ENCODE measurements around the gene DGKG.

Gene DGKG

DNA sequence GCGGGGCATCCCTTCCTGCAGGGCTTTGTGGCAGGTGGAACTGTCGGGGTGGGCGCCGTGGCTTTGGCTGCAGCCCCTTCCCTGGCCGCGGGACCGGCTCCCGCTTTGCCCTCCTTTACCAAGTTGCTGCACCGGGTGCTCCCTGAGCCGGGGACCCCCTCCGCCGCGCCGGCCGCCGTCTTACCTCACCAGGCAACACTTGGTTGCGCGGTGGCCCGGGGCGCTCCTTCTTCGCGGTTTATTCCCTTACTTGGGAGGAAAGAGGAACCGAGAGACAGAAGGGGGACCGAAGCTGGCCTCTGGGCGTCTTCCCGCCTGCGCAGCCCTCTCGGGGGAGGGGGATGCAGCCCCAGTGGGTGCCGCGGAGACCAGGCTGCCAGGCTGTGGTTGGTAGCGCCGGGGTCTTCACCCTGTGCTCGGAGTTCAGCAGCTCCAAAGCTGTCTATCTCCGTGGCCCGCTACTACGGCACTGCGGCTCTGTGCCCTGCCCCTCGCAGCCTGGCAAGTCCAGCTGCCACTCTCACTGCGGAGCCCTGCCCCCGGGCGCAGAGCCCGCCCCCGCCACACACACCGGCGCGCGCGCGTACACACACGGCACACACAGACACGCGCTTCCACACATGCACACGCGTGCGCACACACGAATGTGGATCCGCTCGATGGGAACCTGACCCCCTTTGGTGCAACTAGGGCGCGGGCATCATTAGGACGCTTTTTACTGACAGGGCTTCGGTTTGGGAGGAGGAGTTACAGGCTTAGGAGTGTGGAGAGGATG is at the start of gene DGKG:
Gene DGKG (minus strand): TSS at position 473 of the 775 bp plus-strand sequence. CDS start 41,775 bp downstream, outside the sequence.
- DNase-seq (ENCODE audit: low read depth, low spot score) = no peak

DNA sequence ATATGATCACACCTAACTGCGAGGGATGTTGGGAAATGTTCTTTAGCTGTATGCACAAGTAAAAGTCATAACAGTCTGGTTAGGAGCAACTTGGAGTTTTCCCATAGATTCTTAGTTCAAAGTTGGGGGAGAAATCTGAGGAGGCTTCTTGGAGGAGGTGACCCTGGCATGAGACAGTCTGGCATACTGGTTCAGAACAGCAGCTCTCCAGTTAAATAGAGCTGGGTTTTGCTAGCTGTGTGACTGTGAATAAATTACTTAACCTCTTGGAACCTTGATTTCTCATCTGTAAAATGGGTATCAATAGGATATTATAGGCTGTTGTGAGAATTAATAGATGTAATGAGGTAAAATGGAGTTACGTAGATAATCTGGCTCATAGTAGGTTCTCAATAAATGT is 49.1 kb upstream of the DGKG start:
- DNase-seq (ENCODE audit: low read depth, low spot score) = no peak

DNA sequence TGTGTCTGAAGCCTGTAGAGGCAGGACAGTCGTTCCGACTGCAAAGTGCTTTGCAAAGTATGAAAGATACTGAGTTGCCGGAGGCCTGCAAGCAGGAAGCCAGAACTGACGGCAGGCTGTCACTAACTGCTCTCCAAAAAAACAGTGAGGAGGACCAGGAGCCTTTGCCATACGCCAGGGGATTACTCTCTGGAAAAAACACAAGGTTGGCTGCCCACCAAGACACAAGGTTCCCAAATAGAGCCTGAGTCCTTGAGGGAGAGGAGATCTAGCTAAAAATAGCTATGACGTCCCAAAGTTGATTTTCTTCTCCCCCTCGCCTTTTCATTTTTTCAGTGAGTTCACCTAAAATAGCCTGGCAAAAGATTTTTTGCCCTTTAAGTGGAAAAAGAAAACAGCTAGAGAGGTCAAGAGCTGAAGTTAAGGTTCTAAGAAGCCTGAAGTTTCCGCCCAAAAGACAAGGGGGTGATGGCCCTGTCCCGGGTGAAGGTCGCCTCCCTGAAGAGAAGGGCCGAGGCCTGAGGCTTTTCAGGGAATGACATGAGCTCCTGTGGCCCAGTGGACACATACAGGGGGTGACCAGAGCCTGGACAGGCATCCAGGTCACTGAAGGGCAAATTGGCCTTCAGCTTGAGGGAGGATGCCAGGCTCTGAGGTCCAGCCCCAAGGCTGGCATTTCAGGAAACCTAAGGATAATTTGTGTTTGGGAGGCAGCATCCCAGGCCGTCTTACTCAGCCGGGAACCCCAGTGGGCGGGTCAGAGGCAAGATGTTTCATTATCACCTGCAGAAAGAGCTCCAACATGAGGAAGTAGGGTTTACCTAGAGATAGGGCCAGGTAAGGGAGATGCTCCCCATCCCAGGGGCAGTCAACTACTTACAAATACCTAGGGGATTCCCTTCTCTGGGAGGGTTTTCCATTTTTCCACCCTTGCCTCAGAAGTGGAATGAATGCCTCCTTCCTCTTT is 44.9 kb upstream of the DGKG start:
- no peak for DNase-seq (ENCODE audit: low read depth, low spot score)

DNA sequence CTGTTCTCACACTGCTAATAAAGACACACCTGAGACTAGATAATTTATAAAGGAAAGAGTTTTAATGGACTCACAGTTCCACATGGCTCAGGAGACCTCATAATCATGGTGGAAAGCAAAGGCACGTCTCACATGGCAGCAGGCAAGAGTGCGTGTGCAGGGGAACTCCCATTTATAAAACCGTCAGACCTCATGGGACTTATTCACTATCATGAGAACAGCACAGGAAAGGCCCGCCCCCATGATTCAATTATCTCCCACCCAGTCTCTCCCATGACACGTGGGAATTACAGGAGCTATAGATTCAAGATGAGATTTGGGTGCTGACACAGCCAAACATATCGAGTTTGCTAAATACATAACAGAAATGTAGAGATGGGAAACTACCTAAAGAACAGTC is 39.5 kb upstream of the DGKG start:
- DNase-seq (ENCODE audit: low read depth, low spot score) = no peak

DNA sequence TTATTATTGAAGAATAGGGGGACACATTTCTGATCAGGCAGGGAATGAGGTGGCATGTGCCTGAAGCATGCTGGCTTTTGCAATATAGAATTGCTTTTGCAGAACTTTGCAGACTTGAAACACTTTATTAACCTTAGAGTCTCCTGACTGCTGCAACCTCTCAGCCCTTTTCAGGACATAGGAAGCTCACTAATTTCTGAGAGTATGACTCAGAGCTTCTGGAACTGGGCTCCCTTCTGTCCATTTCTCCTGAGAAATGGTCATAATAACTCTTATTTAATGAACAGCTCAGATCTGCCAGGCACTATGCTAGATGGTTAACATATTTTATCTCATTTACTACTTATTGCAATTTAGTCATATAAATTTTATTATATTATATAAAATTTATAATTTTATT is 38.6 kb upstream of the DGKG start:
- no peak for DNase-seq (ENCODE audit: low read depth, low spot score)

DNA sequence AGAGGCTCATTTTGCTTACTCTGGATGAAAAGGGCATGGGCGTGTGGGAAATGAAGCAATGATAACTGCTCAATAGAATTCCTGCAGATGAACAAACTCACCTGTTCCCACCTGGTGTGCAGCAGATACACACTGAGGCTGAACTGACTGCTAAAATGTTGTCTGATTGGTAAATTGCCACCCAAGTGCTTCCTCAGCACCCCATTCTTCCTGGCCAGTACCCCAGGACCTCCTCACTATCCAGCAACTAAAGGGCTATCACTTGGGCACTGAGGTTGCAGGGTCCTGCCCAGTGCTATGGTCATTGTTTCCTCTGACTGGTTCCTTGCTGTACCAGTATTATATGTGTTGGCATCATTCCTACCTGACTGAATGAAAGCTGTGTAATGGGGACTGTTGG is 38.0 kb upstream of the DGKG start:
- DNase-seq (ENCODE audit: low read depth, low spot score) = no peak

DNA sequence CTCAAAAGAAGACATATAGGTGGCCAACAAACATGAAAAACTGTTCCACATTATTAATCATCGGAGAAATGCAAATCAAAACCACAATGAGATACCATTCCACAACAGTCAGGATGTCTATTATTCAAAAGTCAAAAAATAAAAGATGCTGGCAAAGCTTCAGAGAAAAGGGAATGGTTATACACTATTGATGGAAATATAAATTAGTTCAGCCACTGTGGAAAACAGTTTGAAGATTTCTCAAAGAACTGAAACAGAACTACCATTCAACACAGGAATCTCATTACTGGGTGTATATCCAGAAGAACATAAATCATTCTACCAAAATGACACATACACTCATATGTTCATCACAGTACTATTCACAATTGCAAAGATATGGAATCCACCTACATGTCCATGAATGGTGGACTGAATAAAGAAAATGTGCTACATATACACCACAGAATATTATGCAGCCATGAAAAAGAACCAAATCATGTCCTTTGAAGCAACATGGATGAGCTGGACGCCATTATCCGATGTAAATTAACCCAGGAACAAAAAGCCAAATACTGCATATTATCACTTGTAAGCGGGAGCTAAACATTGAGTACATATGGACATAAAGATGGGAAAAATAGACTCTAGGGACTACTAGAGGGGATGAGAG is 32.7 kb upstream of the DGKG start:
- DNase-seq (ENCODE audit: low read depth, low spot score) = no peak

DNA sequence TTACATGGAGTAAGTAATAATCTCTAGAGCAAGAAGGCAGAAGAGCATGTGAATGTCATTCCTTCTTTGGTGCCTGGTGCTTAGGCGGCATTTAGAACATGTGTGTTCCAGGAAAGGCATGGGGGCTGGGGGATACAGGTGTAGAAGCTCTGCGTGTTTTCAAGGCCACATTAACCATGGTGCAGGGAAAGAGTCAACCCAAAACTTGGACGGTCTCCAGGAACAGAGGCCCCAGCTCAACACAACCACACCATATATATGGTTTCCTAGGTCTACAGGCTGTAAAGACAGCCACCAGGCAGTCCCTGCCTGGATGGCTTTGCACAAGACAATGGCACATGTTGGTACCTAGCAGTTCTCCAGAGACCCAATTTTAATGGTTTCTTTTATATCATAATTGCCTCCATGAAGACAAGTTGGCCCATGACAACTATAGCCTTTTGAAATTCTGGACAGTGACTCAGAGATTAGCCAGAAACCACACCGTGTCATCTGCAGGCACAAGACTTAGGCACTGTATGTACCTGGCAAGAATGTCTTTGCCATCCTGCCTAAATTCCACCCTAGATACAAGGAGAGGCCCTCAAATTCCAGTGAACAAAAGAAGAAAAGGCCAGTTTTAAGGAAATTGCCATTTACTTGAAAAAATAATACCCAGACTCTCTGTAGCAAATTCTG is 25.0 kb upstream of the DGKG start:
- no peak for DNase-seq (ENCODE audit: low read depth, low spot score)

DNA sequence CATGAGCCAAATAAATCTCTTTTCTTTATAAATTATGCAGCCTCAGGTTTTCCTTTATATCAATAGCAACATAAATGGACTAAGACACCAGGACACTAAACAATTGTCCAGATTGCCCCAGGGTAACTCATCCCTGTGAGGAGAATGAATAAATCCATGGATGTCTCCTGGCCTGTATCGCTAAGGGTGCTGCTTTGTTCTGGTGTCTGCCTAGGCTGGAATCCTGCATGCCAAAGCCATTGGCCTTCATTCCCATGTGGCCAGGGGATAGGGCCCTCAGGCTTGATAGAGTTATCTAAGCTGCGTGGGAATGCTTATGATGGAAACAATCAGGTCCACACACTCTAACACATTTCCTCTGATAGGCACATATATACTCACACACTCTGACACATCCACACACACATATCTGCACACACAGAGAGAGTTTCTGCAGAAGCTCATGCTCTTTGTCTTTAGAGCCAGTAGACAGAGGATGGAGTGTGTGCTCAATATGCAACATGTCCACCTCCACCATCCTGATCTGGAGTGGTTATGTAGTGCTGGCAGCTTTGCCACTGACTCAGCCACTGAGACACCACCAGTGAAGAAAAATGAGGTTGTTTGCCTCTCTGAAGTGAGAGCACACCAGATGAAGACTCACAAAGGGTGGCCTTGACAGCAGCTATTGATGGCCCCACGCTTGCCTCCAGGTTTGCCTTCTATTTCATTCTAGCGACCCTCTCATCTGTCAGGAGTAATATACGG is 24.0 kb upstream of the DGKG start:
- DNase-seq (ENCODE audit: low read depth, low spot score) = no peak

DNA sequence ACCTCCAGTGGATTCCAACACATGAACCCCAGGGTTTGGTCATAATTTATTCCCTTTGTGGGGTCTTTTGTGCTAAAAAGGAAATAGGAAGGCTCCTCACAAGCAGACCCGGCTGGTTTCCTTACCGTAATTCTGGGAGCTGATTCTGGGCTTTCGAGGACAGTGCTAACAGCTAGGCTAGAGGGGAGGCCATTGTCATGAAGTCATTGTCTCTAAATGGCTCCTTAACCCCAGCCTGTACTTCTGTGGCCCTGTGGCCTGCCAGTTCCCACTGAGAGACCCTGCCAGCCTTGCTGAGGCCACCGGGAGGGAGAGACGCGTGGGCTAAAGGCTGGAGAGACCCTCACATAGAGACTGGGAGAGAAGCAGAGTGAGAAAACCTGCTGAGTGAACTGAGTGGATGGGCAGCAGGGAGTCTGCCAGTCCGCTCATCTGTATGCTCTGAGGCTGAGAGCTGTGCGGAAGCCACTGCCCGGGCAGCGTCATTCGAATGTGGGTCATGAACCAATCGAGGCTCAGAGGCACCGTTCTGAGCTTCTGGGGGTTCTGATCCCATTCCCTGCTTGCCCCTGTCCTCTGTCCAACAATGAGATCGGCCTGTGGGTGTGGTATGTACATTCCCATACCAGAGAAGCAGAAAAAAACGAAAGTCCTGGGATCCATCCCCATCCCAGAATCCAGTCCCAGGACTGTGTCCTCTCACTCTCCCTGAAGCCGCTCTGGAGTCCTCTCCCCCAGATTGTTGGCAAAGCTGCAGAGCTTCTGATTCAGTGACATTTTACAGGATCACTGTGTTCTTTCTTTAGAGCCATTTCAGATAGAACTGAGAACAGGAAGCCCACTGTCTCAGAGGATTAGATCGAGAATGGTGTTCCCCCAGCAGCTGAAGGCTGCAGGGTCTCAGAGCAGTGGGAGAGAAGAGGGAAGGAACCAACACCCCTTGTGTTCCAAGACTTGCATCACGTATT is 21.3 kb upstream of the DGKG start:
- DNase-seq (ENCODE audit: low read depth, low spot score) = no peak

DNA sequence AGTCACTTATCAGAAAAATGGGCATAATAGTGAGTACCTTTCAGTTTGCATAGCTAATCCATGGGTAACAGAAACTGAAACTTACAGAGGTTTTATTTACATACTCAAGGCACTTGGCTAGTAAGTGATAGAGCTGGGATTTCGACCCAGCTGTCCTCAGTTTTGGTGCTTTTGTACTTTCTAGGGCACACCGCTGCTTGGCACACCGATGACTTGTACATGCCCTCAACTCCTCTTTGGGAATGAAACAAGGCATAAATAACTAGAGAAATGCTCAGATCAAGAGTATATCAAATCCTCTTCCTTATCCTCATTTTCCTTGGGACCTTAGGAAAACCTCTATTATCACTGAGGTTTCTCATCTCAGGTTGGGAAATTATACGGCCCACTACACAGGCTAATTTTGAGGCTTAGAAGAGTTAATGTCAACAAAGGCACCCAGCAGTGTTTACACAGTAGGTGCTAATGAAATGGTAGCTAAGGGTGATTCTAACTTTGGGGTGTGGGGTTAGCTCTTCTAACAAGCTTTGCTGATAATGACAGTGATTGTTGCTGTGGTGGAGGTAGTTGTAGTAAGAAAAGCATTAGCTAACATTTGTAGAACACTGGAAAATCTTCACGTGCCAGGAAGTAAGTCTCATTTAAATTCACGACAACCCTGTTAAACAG is 20.3 kb upstream of the DGKG start:
- no peak for DNase-seq (ENCODE audit: low read depth, low spot score)

DNA sequence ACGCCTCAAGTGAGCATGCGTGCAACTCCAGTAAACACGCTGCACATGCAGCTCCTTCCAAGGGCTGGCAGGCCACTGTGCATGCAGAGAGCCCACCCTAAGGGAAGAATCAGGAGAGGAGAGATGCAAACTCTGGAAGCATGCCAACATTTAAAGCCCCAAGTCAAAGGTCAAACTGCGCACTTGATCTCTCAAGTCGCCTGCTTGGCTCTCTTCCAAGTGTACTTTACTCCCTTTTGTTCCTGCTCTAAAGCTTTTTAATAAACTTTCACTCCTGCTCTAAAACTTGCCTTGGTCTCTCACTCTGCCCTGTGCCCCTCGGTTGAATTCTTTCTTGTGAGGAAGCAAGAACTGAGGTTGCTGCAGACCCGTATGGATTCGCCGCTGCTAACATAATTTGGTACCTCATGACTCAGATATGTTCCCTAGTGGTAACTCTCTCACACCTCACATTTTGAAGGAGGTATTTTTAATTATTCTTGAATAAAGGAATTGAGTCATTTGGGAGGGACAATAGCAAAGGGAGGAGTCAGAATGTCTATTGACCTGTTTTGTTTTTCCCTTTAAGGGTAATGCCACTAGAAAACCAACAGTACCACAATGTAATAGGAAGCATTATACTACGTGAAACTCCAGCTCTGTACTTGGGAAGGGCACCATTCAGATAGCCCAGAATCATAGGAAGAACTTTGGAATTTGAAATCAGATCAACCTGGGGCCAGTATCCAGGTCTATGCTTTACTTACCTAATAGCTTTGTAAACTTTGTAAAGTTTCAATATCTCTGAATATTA is 19.6 kb upstream of the DGKG start:
- no peak for DNase-seq (ENCODE audit: low read depth, low spot score)

DNA sequence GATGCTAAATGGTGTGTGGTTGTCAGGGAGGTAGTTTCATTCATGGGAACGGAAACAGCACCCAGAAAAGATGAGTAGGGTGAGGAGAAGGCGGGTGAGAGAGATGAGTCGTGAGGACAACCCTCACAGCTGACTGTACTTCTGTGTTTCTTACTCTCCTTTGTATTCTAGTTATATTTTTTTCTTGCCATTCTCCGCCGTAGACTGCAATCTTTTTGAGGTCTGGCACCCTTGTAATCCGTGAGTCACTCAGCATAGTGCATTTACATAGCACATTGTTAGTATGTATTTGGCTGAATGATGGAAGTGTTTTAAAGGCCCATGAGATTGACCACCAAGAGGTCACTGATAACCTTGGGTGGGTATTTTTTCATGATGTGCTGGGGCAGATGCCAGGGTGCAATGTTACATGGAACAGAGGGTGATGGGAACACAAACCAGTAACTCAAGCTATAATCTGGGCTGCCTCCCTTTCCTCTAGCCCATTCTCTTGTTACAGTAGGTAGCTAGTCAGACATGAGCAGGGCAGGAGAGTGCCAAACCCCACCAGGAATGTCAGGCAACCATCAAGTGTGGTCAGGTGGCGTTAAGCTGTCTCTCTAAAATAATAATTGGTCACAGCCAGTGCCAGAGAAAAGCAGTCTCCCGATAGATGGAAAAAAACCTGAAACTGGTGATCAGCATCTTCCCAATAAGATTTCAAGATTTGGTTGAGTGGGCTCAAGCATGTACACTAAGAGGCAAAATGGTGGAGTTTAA is 18.8 kb upstream of the DGKG start:
- no peak for DNase-seq (ENCODE audit: low read depth, low spot score)

DNA sequence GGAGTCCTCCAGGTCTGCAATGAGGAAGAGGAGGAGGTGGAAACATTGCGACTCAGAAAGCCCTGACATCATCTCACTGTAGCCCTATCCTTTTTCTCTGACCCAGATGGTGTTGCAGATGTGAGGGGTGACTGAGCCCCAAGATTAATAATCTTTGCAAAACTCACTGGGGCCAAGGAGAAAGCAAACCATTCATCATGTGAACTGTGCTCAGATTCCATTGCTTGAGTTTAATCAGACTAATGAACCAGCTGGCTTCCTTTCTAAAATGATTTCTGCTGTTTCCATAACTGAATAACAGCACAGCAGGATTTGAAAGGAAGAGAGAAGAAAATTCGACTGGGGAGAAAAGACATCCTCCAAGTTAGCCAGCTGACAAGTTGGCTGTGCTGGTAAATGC is 13.4 kb upstream of the DGKG start:
- DNase-seq (ENCODE audit: low read depth, low spot score) = no peak

DNA sequence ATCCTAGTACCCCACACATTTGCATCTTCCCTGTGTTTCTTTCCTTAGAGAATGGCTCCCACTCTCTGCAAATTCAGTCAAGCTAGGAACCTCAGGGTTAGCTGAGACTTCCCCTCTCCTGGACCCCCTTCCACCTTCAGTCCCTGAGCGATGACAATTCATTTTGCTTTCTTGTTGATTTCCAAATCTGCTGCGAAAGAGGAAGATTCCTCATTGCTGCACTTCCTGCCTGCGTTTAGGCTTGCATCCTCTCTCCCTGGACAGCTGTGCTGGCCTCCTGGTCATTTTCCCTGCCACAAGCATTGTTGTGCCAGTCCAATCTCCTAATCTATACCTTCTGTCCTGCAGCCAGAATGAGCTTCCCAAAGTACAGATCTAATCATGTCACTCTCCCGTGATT is 12.3 kb upstream of the DGKG start:
- DNase-seq (ENCODE audit: low read depth, low spot score) = no peak

DNA sequence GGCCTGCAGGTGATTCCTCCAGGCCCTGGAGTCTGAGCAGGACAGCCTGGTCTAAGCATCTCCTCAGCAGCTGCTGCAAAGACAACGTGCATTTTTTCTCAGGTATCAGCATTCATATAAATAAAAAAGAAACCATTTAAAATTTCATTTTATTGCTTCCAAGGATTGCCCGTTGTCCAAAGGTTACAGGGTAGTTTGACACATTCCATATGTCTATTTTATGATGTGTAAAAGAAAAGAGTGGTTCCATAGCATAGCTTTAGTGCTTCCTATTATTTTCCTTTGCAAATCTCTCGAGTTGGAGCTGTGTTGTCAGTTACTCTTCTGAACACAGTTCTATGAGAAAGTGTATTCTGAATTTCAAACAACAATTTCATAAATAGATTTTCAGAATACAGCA is 7.2 kb upstream of the DGKG start:
- no peak for DNase-seq (ENCODE audit: low read depth, low spot score)

DNA sequence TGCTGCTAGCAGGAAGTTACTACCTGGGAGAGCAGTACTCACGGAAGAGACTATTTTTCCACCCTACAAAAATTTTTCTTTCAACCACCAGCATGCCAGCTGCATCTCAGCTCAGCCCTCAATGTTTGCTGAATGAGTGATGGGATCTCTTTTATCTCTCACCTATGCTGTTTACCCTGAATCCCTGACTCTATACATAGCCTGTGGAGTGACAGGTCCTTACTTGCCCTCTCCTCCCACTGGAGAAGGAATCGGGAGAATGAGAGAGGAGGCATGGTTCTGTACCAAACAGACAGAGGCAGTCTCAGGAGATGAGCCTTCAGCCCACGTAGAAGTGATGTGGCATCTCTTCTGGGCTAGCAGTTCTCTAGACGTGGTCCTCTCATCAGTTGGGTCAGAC is 6.7 kb upstream of the DGKG start:
- DNase-seq (ENCODE audit: low read depth, low spot score) = no peak

DNA sequence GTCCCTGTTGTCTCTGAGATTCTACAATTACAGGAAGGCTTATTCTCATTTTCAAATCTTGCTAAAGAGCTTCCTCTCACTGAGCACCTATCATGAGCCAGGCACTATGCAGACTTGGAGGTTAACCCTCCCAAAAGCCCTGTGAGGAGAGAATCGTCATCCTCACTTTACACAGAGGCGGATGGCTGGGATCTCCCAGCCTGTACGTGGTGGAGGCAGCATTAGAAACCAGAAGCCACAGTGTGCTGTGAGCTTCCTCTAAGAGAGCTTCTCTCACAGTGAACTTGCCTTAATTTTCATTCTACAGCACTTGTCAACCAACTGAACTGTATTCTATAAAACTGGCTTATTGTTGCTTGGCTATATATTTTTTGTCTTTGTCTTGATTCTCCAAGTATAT is 6.1 kb upstream of the DGKG start:
- DNase-seq (ENCODE audit: low read depth, low spot score) = no peak

Measured in activated naive CD8-positive, alpha-beta T cell treated with anti-CD3 and anti-CD28 coated beads, Interleukin-2, amount 50 U/mL, for 16 hours (primary cell).